CD4-positive, alpha-beta memory T cell (primary cell): ENCODE measurements around the gene CIZ1. TPM values are rescaled to one million over a fixed set of nuclear protein-coding genes. Genes with fewer than 3 reads are reported as not detected.

Experiments
- CTCF ChIA-PET: fragments of 350-600 bp; sonication (Branson Sonifier 250); formaldehyde crosslinking; loops from one replicate; lab custom pipeline; 2021; ENCODE audit warnings: inconsistent platforms; ENCODE audit not compliant: partially characterized antibody; lab: Charles Lee
- POLR2A ChIA-PET: fragments of 350-600 bp; sonication (Branson Sonifier 250); formaldehyde crosslinking; loops from one replicate; lab custom pipeline; 2021; ENCODE audit not compliant: partially characterized antibody; lab: Charles Lee
- DNase-seq, 5 donors: peaks; one replicate each; pipeline versions ENCODE4 v3.0.0 to v3.0.0-alpha.2; 2020 to 2022; ENCODE audit warnings: mixed read lengths in 1 of 5
- H3K27ac ChIP-seq: one replicate; pipeline ENCODE4 v1.7.0; 2013; ENCODE audit warnings: low read depth, low read length
- H3K27me3 ChIP-seq: 2 replicates; pipeline ENCODE4 v1.7.0; 2013; ENCODE audit warnings: mild to moderate bottlenecking, low read length, moderate library complexity; ENCODE audit not compliant: insufficient read depth
- H3K36me3 ChIP-seq: 2 replicates; pipeline ENCODE4 v1.7.0; 2013; ENCODE audit warnings: mild to moderate bottlenecking, low read length, moderate library complexity; ENCODE audit not compliant: insufficient read depth
- H3K4me1 ChIP-seq: 2 replicates; pipeline ENCODE4 v1.7.0; 2013; ENCODE audit warnings: mild to moderate bottlenecking, low read length, moderate library complexity; ENCODE audit not compliant: insufficient read depth
- H3K4me3 ChIP-seq, 2 donors: one replicate each; pipeline ENCODE4 v1.7.0; 2013; ENCODE audit warnings: low read length in 2 of 2, mild to moderate bottlenecking in 1 of 2
- H3K9me3 ChIP-seq, 2 donors: one replicate each; pipeline ENCODE4 v1.7.0; 2013; ENCODE audit warnings: low read length in 2 of 2, control low read depth in 1 of 2; ENCODE audit not compliant: control insufficient read depth in 1 of 2
- H3K27ac Mint-ChIP-seq, 7 donors: one replicate each; pipeline ENCODE4 v1.8.0; 2020 to 2021; ENCODE audit warnings: mixed read lengths in 7 of 7, mild to moderate bottlenecking in 6 of 7, inconsistent platforms in 3 of 7, moderate library complexity in 3 of 7
- H3K27me3 Mint-ChIP-seq, 2 donors: one replicate each; pipeline ENCODE4 v1.8.0; 2020 to 2021; ENCODE audit warnings: mixed read lengths in 2 of 2
- H3K36me3 Mint-ChIP-seq, 2 donors: one replicate each; pipeline ENCODE4 v1.8.0; 2020 to 2021; ENCODE audit warnings: mixed read lengths in 2 of 2, inconsistent platforms in 1 of 2, mild to moderate bottlenecking in 1 of 2
- H3K4me1 Mint-ChIP-seq, 4 donors: one replicate each; pipeline ENCODE4 v1.8.0; 2020 to 2021; ENCODE audit warnings: mixed read lengths in 4 of 4, mild to moderate bottlenecking in 1 of 4
- H3K4me3 Mint-ChIP-seq, 8 donors: one replicate each; pipeline ENCODE4 v1.8.0; 2020 to 2021; ENCODE audit warnings: mixed read lengths in 8 of 8, mild to moderate bottlenecking in 7 of 8, moderate library complexity in 6 of 8, inconsistent platforms in 3 of 8
- H3K9me3 Mint-ChIP-seq, 8 donors: one replicate each; pipeline ENCODE4 v1.8.0; 2020 to 2021; ENCODE audit warnings: mixed read lengths in 8 of 8, mild to moderate bottlenecking in 5 of 8, inconsistent platforms in 3 of 8, moderate library complexity in 1 of 8
- intact Hi-C: fragments of 100-400 bp; cut with micrococcal nuclease; formaldehyde crosslinking; loops from one replicate; pipeline ENCODE4 v1.15.1; 2023
- polyA plus RNA-seq, 2 donors: library from polyadenylated mRNA; unstranded; fragments of 300-500 nt; fragmentation: Illumina TruSeq; gene quantifications; one replicate each; pipeline ENCODE4 v1.2.3, GENCODE V29; 2021
- total RNA-seq, 2 experiments: library from RNA; stranded (reverse); gene quantifications; one replicate each; pipeline ENCODE4 v1.2.3, GENCODE V29; 2021

The CIZ1 gene
- total and polyA plus RNA-seq, 4 experiments from 2014 or later = 3.1 to 165 (median 97.3) TPM

DNA sequence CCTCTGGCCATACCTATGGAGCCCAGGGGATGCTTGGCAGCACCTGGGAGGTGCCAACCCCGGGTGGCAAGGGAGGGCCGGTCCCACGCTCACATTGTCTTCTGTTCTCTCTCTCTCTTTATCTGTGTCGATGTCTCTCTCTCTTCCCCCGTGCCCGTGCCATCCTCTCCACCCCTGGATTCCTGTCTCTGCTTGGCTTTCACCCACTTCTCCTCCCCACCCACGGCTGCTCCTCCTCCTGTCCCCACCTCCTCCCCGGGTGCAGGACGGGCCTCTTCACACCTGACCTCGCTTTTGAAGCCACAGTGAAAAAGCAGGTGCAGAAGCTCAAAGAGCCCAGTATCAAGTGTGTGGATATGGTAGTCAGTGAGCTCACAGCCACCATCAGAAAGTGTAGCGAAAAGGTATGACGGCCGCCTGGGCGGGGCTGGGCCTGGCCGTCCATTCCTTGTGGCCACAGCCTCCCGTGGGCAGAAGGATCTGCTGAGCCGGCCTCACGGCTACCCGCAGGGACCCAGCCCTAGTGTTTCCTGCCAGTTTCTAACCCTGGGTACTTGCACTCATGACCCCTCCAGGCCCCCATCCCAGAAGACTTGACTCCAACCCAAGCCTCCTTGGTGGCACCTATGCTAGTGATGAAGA lies 34.5 kb upstream of the CIZ1 start:
- intact Hi-C loops = no loop called here
- ChIA-PET POLR2A (interaction anchor here (0.6 kb wide), 1 partner anchor 333 kb away, joined by 3 read pairs; no protein-coding TSS in a partner anchor), CTCF (no interaction called here)
- Mint-ChIP-seq H3K27me3 (no peaks in the 10 kb centered on the region), H3K9me3 (no peaks in the 10 kb centered on the region), H3K27ac (no peak overlapping the region), H3K4me1 (no peaks in the 10 kb centered on the region), H3K4me3 (no peak overlapping the region), H3K36me3 (no peaks in the 10 kb centered on the region)
- Histone ChIP-seq H3K36me3 (no peaks in the 10 kb centered on the region), H3K27me3 (no peaks in the 10 kb centered on the region), H3K9me3 (no peaks in the 10 kb centered on the region), H3K27ac (no peak overlapping the region), H3K4me1 (no peaks in the 10 kb centered on the region), H3K4me3 (no peak overlapping the region)
- no peak for DNase-seq

DNA sequence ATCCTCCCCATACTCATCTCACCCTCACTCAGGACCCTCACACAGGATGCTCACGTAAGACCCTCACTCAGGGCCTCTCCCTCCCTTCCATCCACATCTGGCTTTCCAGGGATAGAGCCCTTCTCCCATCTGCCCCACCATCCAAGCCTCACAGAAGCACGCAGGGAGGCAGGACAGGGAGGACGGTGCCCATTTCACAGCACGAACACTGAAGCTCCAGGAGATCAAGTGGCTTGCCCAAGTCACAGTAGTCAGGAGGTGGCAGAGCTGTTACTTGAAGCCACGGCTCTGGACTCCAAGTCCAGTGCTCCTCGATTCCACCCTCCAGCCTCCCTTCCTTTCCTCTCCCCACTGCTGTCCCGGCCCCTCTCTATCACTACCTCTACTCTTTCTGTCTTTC lies 33.5 kb upstream of the CIZ1 start:
- no peak overlapping the region for H3K4me3 ChIP-seq
- H3K9me3 Mint-ChIP-seq = no peaks in the 10 kb centered on the region
- H3K27ac ChIP-seq = no peak overlapping the region
- no peaks in the 10 kb centered on the region for H3K4me1 ChIP-seq
- ChIA-PET POLR2A (no interaction called here), CTCF (no interaction called here)
- H3K27ac Mint-ChIP-seq = no peak overlapping the region
- intact Hi-C loops = no loop called here
- no peaks in the 10 kb centered on the region for H3K27me3 ChIP-seq
- no peaks in the 10 kb centered on the region for H3K27me3 Mint-ChIP-seq
- H3K4me1 Mint-ChIP-seq = peaks cover 0 to 1% (median 0%) of the 10 kb centered on the region in 4 donors
- H3K36me3 ChIP-seq = no peaks in the 10 kb centered on the region
- H3K36me3 Mint-ChIP-seq = no peaks in the 10 kb centered on the region
- no peak for DNase-seq
- no peaks in the 10 kb centered on the region for H3K9me3 ChIP-seq
- H3K4me3 Mint-ChIP-seq = no peak overlapping the region

DNA sequence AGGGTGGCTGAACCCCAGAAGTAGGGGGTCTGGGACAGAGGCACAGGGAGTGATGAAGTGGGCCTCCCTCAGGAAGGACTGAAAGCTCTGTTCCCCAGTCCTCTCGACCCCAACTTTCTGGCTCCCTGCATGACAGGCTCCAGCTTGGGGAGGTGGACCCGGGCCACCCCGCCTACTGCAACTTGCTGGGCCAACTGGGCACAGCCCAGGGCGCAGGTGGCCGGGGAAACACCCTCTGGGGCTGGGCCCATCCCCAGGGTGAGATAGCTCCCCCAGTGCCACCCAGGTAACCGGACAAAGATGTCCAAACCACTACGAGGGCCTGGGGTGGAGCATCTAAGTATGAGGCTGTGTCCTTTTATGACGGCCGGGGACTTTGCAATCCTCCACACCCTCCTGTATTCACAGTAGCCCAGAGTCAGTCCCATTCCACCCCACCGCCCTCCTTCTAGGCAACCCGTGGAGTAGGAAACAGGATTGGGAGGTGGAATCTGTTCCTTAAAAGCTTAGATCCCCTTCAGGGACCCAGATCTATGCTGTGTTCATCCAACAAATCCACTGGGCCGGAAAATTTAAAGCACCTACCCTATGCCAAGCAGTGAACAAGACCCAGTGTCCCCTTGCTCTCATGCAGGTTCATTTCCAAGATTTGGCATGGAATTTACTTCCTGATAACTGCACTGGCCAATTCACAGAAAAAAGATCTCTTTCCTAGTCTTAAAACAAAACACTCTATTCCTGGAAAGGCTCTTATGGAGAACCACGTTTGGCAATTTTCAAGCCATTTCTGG lies 31.7 kb upstream of the CIZ1 start:
- intact Hi-C loops = no loop called here

DNA sequence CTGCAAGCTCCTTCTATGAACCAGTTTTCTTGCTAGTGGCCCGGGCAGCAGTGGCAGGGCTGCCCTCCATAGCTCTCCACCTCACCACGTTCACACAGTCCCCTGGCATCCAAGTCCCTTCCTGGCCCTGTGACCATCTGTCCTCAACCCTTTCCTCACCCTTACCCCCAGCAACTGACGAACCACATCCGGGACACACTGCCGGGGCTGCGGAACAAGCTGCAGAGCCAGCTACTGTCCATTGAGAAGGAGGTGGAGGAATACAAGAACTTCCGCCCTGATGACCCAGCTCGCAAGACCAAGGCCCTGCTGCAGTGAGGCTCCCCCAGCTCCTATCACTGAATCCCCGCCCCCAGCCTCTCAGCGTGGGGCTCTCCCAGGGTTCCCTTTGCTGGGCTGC lies 30.7 kb upstream of the CIZ1 start:
- DNase-seq = no peak
- Histone ChIP-seq H3K4me3 (no peak overlapping the region), H3K9me3 (no peaks in the 10 kb centered on the region), H3K27me3 (no peaks in the 10 kb centered on the region), H3K27ac (no peak overlapping the region), H3K4me1 (peaks cover 15% of the 10 kb centered on the region), H3K36me3 (no peaks in the 10 kb centered on the region)
- no peak overlapping the region for H3K27ac Mint-ChIP-seq
- no peaks in the 10 kb centered on the region for H3K9me3 Mint-ChIP-seq
- ChIA-PET POLR2A (no interaction called here), CTCF (no interaction called here)
- intact Hi-C loops = no loop called here
- no peaks in the 10 kb centered on the region for H3K27me3 Mint-ChIP-seq
- no peak overlapping the region for H3K4me3 Mint-ChIP-seq
- no peaks in the 10 kb centered on the region for H3K36me3 Mint-ChIP-seq
- peaks cover 7 to 17% (median 12%) of the 10 kb centered on the region in 4 donors for H3K4me1 Mint-ChIP-seq

More for the DNA sequence above, 31.7 kb upstream of the CIZ1 start:
- Mint-ChIP-seq H3K27me3 (no peaks in the 10 kb centered on the region), H3K9me3 (no peaks in the 10 kb centered on the region), H3K27ac (no peak overlapping the region), H3K36me3 (no peaks in the 10 kb centered on the region), H3K4me3 (no peak overlapping the region), H3K4me1 (peaks cover 6 to 12% (median 10%) of the 10 kb centered on the region in 4 donors)
- Histone ChIP-seq H3K27ac (no peak overlapping the region), H3K27me3 (no peaks in the 10 kb centered on the region), H3K4me1 (peaks cover 11% of the 10 kb centered on the region), H3K4me3 (no peak overlapping the region), H3K9me3 (no peaks in the 10 kb centered on the region), H3K36me3 (no peaks in the 10 kb centered on the region)
- ChIA-PET CTCF (interaction anchor here (0.9 kb wide), 1 partner anchor 32 kb away, joined by 4 read pairs; no protein-coding TSS in a partner anchor), POLR2A (no interaction called here)
- no peak for DNase-seq

DNA sequence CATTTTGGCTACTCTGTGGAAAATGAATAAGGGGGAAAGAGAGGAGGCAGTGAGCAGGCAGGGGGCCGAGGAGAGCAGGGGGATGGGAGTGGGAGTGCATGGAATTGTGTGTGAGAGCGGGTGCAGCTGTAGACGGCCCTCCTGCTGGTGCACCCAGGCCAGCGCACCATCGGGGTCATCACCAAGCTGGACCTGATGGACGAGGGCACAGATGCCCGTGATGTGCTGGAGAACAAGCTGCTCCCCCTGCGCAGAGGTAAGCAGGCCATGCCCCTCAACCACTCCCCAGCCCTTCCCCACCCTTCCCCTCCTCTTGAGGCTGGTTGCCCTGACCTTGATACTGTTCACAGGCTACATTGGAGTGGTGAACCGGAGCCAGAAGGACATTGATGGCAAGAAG lies 28.5 kb upstream of the CIZ1 start:
- POLR2A ChIA-PET = interaction anchor here (1.4 kb wide), 1 partner anchor 56 kb away, joined by 8 read pairs; the partner anchor contains the start of genes GOLGA2 and SWI5
- intact Hi-C loops = no loop called here
- H3K4me3 Mint-ChIP-seq = peak overlapping the region in 2 of 8 donors; percentile 36 to 43
- Histone ChIP-seq H3K4me3 (no peak overlapping the region), H3K27ac (no peak overlapping the region), H3K36me3 (no peaks in the 10 kb centered on the region), H3K9me3 (no peaks in the 10 kb centered on the region), H3K4me1 (peaks cover 15% of the 10 kb centered on the region), H3K27me3 (no peaks in the 10 kb centered on the region)
- no peak for DNase-seq
- H3K36me3 Mint-ChIP-seq = no peaks in the 10 kb centered on the region
- peak overlapping the region in 1 of 7 donors; percentile 15 for H3K27ac Mint-ChIP-seq
- CTCF ChIA-PET = interaction anchor here (0.7 to 2.0 kb wide), 2 partner anchors 29 to 142 kb away, joined by 3 to 4 read pairs; no protein-coding TSS in a partner anchor
- H3K4me1 Mint-ChIP-seq = peaks cover 7 to 17% (median 12%) of the 10 kb centered on the region in 4 donors
- H3K9me3 Mint-ChIP-seq = no peaks in the 10 kb centered on the region
- H3K27me3 Mint-ChIP-seq = no peaks in the 10 kb centered on the region

DNA sequence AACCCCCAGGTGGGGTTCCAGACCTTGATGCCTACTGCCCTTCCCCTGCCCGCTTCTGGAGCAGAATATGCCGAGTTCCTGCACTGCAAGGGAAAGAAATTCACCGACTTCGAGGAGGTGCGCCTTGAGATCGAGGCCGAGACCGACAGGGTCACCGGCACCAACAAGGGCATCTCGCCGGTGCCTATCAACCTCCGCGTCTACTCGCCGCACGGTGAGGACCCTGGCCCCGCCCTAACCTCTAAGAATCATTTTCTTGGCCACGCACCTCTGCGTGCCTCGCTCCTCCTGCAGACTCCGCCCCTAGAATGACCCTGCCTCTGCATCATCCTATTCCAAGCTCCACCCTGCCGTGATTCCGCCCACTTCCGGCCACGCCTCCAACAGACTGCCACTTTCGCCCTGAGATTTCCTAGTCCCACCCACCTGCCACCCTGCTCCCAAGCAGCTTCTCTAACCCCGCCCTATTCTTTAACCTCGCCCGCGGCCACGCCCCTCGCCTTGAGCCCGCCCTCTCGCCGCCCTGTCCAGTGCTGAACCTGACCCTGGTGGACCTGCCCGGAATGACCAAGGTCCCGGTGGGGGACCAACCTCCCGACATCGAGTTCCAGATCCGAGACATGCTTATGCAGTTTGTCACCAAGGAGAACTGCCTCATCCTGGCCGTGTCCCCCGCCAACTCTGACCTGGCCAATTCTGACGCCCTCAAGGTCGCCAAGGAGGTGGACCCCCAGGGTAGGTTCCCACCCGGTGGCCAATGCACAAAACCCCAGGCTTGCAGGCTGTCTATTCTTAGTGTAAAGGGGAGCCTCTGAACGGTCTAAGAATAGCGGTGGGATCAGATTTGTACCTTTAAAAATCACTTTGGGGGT lies 27.4 kb upstream of the CIZ1 start:
- Mint-ChIP-seq H3K27ac (peak overlapping the region; percentile 54 to 93 (median 75)), H3K4me3 (peak overlapping the region; percentile 63 to 92 (median 82)), H3K27me3 (no peaks in the 10 kb centered on the region), H3K36me3 (no peaks in the 10 kb centered on the region), H3K4me1 (peaks cover 7 to 17% (median 12%) of the 10 kb centered on the region in 4 donors), H3K9me3 (no peaks in the 10 kb centered on the region)
- H3K4me3 ChIP-seq = peak overlapping the region; percentile 31 to 39
- no peaks in the 10 kb centered on the region for H3K9me3 ChIP-seq
- peak; percentile 86 to 94 (median 87) for DNase-seq
- peaks cover 15% of the 10 kb centered on the region for H3K4me1 ChIP-seq
- H3K27ac ChIP-seq = no peak overlapping the region
- ChIA-PET CTCF (interaction anchor here (2.0 kb wide), 1 partner anchor 28 kb away, joined by 4 read pairs; no protein-coding TSS in a partner anchor), POLR2A (interaction anchor here (0.8 to 1.7 kb wide), 3 partner anchors 31 to 58 kb away, joined by 3 to 13 read pairs (median 8); partner anchors contain the start of genes BBLN, GOLGA2 and SWI5)
- no peaks in the 10 kb centered on the region for H3K36me3 ChIP-seq
- H3K27me3 ChIP-seq = no peaks in the 10 kb centered on the region
- intact Hi-C loops = loop anchor here (1.0 kb wide), 2 partner anchors 15 to 32 kb away; partner anchors contain the start of gene DNM1
